HepG2 (cell line): ENCODE results near the gene S1PR5. TPM values are rescaled to one million over a fixed set of nuclear protein-coding genes. Genes with fewer than 3 reads are reported as not detected.

Experiments
- ATAC-seq: fragments of 200-7000 bp; cut with Tn5 transposase; 3 replicates; pipeline ENCODE4 v1.9.1; 2020; ENCODE audit warnings: mild to moderate bottlenecking, moderate library complexity
- BruUV-seq: library from RNA; stranded (reverse); fragments of 400-500 nt; replicated peaks from 2 replicates; lab custom pipeline; 2021; lab: Mats Ljungman, UMichigan
- CTCF ChIA-PET: fragments of 300-600 bp; formaldehyde crosslinking; extraction: SDS; loops from one replicate; lab custom pipeline; 2021; ENCODE audit warnings: low total read pairs, inconsistent platforms, low intra/inter-chr PET ratio; lab: Yijun Ruan, JAX
- POLR2A ChIA-PET: fragments of 350-600 bp; sonication (Branson Sonifier 250); formaldehyde crosslinking; loops from one replicate; lab custom pipeline; 2020; ENCODE audit warnings: antibody characterized with exemption, inconsistent platforms; lab: Yijun Ruan, JAX
- DNase-seq: peaks from one replicate; pipeline ENCODE4 v3.0.0-alpha.2; 2015; ENCODE audit warnings: low spot score
- FAIRE-seq: peaks from 3 replicates; lab custom pipeline; 2011; peaks lifted over from hg19 to GRCh38; lab: Jason Lieb, UNC
- H2AFZ ChIP-seq: one replicate; pipeline ENCODE4 v1.6.1; 2011; ENCODE audit warnings: low read length, inconsistent platforms
- H3K27ac ChIP-seq: fragments of 300-600 bp; 3 replicates; pipeline ENCODE4 v1.8.0; 2011; ENCODE audit warnings: mixed run types, mild to moderate bottlenecking, mixed read lengths, low read length, inconsistent platforms; ENCODE audit not compliant: insufficient read depth; ENCODE audit errors: extremely low read length
- H3K27me3 ChIP-seq, 2 experiments: fragments of 200-600 bp in 1 of 2; 2 replicates in 1 of 2; 3 replicates in 1 of 2; pipeline versions ENCODE4 v1.6.0 to v1.8.0; 2011; ENCODE audit warnings: low read length in 2 of 2, mild to moderate bottlenecking in 2 of 2, moderate library complexity in 2 of 2, inconsistent platforms in 1 of 2; ENCODE audit not compliant: insufficient read depth in 2 of 2, control insufficient read depth in 1 of 2
- H3K36me3 ChIP-seq, 2 experiments: fragments of 200-600 bp in 1 of 2; replicated peaks in 1 of 2; 2 replicates in 1 of 2; 3 replicates in 1 of 2; pipeline versions ENCODE4 v1.5.1 to v1.8.0; 2011; ENCODE audit warnings: low read length in 2 of 2, inconsistent platforms in 1 of 2; ENCODE audit not compliant: insufficient read depth in 2 of 2, control insufficient read depth in 1 of 2
- H3K4me1 ChIP-seq: 2 replicates; pipeline ENCODE4 v1.5.1; 2012; ENCODE audit warnings: low read length, inconsistent platforms; ENCODE audit not compliant: insufficient read depth
- H3K4me2 ChIP-seq: 2 replicates; pipeline ENCODE4 v1.6.0; 2011; ENCODE audit warnings: low read depth, low read length, inconsistent platforms
- H3K4me3 ChIP-seq, 3 experiments: fragments of 200-600 bp in 1 of 3; sonication (generic), shearing (Covaris generic) in 1 of 3; replicated peaks in 1 of 3; 2 replicates each; pipeline ENCODE4 v1.5.1; 2011 to 2016; ENCODE audit warnings: low read length in 3 of 3, inconsistent platforms in 2 of 3, low read depth in 2 of 3, mild to moderate bottlenecking in 2 of 3, control low read depth in 1 of 3, mixed read lengths in 1 of 3; ENCODE audit not compliant: insufficient read depth in 1 of 3
- H3K79me2 ChIP-seq: one replicate; pipeline ENCODE4 v1.6.1; 2011; ENCODE audit warnings: low read length, inconsistent platforms; ENCODE audit not compliant: insufficient read depth
- H3K9ac ChIP-seq: 2 replicates; pipeline ENCODE4 v1.6.0; 2011; ENCODE audit warnings: mild to moderate bottlenecking, low read depth, low read length, inconsistent platforms; ENCODE audit not compliant: insufficient read depth
- H3K9me3 ChIP-seq: 2 replicates; pipeline ENCODE4 v1.5.1; 2012; ENCODE audit warnings: mild to moderate bottlenecking, low read length
- H4K20me1 ChIP-seq: 2 replicates; pipeline ENCODE4 v1.6.0; 2011; ENCODE audit warnings: inconsistent platforms, mild to moderate bottlenecking, low read length, moderate library complexity; ENCODE audit not compliant: insufficient read depth
- AHDC1 ChIP-seq: sonication (generic); formaldehyde crosslinking; IDR thresholded peaks from 2 replicates; pipeline ENCODE4 v1.5.1; 2020; ENCODE audit warnings: mild to moderate bottlenecking, missing genetic modification reagents, borderline replicate concordance
- BCL3 ChIP-seq: sonication (generic); formaldehyde crosslinking; IDR thresholded peaks from 2 replicates; pipeline ENCODE4 v1.5.1; 2020; ENCODE audit warnings: mild to moderate bottlenecking, missing genetic modification reagents, moderate library complexity
- CC2D1A ChIP-seq: sonication (generic); formaldehyde crosslinking; IDR thresholded peaks from 2 replicates; pipeline ENCODE4 v1.8.1; 2023; ENCODE audit warnings: mild to moderate bottlenecking, missing genetic modification reagents
- EEA1 ChIP-seq: sonication (generic); formaldehyde crosslinking; IDR thresholded peaks from 2 replicates; pipeline ENCODE4 v1.5.1; 2020; ENCODE audit warnings: mild to moderate bottlenecking, missing genetic modification reagents, borderline replicate concordance
- HDAC6 ChIP-seq: fragments of 200-600 bp; sonication (generic); IDR thresholded peaks from 2 replicates; pipeline ENCODE4 v1.7.0; 2017; ENCODE audit warnings: mild to moderate bottlenecking, antibody characterized with exemption, low read length, low read depth
- KLF12 ChIP-seq: sonication (generic); formaldehyde crosslinking; IDR thresholded peaks from 2 replicates; pipeline ENCODE4 v1.4.0; 2020; ENCODE audit warnings: missing genetic modification reagents, borderline replicate concordance
- NFYC ChIP-seq: IDR thresholded peaks from 2 replicates; pipeline ENCODE4 v1.6.1; 2016; ENCODE audit warnings: missing genetic modification reagents, missing compliant biosample characterization
- SPEN ChIP-seq: sonication (generic); formaldehyde crosslinking; IDR thresholded peaks from 2 replicates; pipeline ENCODE4 v1.5.1; 2020; ENCODE audit warnings: low read depth, mild to moderate bottlenecking, missing genetic modification reagents
- YEATS2 ChIP-seq: sonication (generic); formaldehyde crosslinking; IDR thresholded peaks from 2 replicates; pipeline ENCODE4 v1.4.0; 2020; ENCODE audit warnings: missing genetic modification reagents, borderline replicate concordance
- ZNF878 ChIP-seq: sonication (generic); formaldehyde crosslinking; IDR thresholded peaks from 2 replicates; pipeline ENCODE4 v1.8.1; 2023; ENCODE audit warnings: mild to moderate bottlenecking, missing genetic modification reagents, moderate library complexity
- WGBS: methylation state at CpG from one replicate; pipeline ENCODE4 v1.1.6; 2017; ENCODE audit warnings: low lambda C conversion rate; 5-methylcytosine and 5-hydroxymethylcytosine counted together
- in situ Hi-C: cut with HindIII; loops from 2 replicates; pipeline ENCODE4 v1.10.0; 2017; ENCODE audit warnings: low pct_unique_long_range_greater_than_20kb; ENCODE audit not compliant: extremely low pct_ligation_motif_present
- intact Hi-C: fragments of 100-400 bp; cut with micrococcal nuclease; formaldehyde crosslinking; loops from one replicate; pipeline ENCODE4 v1.10.0; 2022; ENCODE audit not compliant: unreplicated experiment
- polyA plus RNA-seq, 8 experiments: library from polyadenylated mRNA; depleted of rRNA in 3 of 8; stranded (reverse) in 7 of 8; unstranded in 1 of 8; fragments of >200 nt; fragmentation: Illumina TruSeq in 4 of 8; extraction: Trizol in 4 of 8; gene quantifications; 2 replicates each; pipeline versions ENCODE4 v1.2.1 to v1.2.3, GENCODE V29; 2011 to 2016; ENCODE audit warnings: low read depth in 4 of 8, missing spikeins in 1 of 8, mixed read lengths in 1 of 8; ENCODE audit not compliant: insufficient read depth in 1 of 8
- total RNA-seq, 5 experiments: library from RNA; depleted of rRNA; stranded (reverse); fragments of >200 nt; fragmentation: Illumina TruSeq; extraction: Trizol; gene quantifications; 2 replicates each; pipeline ENCODE4 v1.2.3, GENCODE V29; 2016; ENCODE audit warnings: low read depth in 1 of 5
- TF ChIP-seq, protein P1 (sequence below): sonication (generic); formaldehyde crosslinking; IDR thresholded peaks from 2 replicates; pipeline ENCODE4 v1.4.0; 2020; ENCODE audit warnings: low read depth, missing genetic modification reagents

Gene S1PR5
- total and polyA plus RNA-seq, 2 of the 13 experiments (the other 11 are each of a cell fraction or from before 2014, with no cell fraction given): 0.04 TPM; not detected in 1

DNA sequence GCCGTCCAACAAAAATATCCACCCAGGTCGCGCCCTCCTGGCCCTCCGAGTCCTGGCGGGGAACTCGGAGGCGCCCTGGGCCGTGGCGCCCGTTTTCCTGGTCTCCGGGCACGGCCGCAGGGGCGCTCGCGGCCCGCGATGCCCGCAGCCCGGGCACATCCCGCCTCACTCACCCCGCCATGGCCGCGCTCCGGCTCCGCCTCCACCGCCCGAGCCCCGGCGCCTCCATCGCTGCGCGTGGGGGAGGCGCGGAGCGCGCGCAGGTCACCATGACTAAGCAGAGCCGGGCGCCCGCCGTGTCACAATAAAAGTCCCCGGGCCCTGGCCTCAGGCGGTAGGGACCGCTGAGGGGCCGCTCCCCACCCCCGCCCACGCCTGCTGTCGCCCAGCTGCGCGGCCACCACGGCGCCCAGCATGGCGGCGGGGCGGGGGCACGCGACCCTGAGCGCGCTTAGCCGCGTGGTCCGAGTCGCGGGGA, 14.7 kb downstream of the S1PR5 start:
- Histone ChIP-seq H3K4me2 (peak overlapping the region; percentile 97), H3K9me3 (no peaks in the 10 kb centered on the region), H3K4me3 (peak overlapping the region; percentile 88 to 97 (median 94)), H3K27me3 (no peaks in the 10 kb centered on the region), H3K9ac (peak overlapping the region; percentile 99), H3K36me3 (peaks cover 13 to 18% of the 10 kb centered on the region in 2 experiments), H2AFZ (no peak overlapping the region), H3K4me1 (peaks cover 51% of the 10 kb centered on the region), H4K20me1 (no peaks in the 10 kb centered on the region), H3K27ac (peak overlapping the region; percentile 97), H3K79me2 (peaks cover 37% of the 10 kb centered on the region)
- intact Hi-C loops (loop anchor here (2.0 kb wide), 1 partner anchor 16 kb away; no protein-coding TSS in a partner anchor), in situ Hi-C loops (no loop called here)
- no TSS peak for BruUV-seq
- WGBS: 0% methylated on average over 8 of the region's 65 CpGs
- DNase-seq (peak; percentile 83), ATAC-seq (peak; percentile 91), FAIRE-seq (no peak)
- ChIA-PET CTCF (no interaction called here), POLR2A (interaction anchor here (0.7 to 1.0 kb wide), 2 partner anchors 9 to 144 kb away, joined by 4 to 5 read pairs; no protein-coding TSS in a partner anchor)
- no peak for TF ChIP-seq CC2D1A (CRISPR knock-in tag)
- TF ChIP-seq NFYC (CRISPR knock-in tag): no peak
- peak; percentile 73; the same call in 1 of the 2 replicates for TF ChIP-seq SPEN
- TF ChIP-seq BCL3: peak; percentile 67; the same call in 1 of the 2 replicates
- no peak for TF ChIP-seq ZNF878
- peak; percentile 20; the same call in 1 of the 2 replicates for TF ChIP-seq EEA1 (CRISPR knock-in tag)
- TF ChIP-seq AHDC1: 0 out of 2 replicates have a peak, but pooled peaks have one; percentile 34
- TF ChIP-seq HDAC6: no peak
- TF ChIP-seq, protein P1, sequence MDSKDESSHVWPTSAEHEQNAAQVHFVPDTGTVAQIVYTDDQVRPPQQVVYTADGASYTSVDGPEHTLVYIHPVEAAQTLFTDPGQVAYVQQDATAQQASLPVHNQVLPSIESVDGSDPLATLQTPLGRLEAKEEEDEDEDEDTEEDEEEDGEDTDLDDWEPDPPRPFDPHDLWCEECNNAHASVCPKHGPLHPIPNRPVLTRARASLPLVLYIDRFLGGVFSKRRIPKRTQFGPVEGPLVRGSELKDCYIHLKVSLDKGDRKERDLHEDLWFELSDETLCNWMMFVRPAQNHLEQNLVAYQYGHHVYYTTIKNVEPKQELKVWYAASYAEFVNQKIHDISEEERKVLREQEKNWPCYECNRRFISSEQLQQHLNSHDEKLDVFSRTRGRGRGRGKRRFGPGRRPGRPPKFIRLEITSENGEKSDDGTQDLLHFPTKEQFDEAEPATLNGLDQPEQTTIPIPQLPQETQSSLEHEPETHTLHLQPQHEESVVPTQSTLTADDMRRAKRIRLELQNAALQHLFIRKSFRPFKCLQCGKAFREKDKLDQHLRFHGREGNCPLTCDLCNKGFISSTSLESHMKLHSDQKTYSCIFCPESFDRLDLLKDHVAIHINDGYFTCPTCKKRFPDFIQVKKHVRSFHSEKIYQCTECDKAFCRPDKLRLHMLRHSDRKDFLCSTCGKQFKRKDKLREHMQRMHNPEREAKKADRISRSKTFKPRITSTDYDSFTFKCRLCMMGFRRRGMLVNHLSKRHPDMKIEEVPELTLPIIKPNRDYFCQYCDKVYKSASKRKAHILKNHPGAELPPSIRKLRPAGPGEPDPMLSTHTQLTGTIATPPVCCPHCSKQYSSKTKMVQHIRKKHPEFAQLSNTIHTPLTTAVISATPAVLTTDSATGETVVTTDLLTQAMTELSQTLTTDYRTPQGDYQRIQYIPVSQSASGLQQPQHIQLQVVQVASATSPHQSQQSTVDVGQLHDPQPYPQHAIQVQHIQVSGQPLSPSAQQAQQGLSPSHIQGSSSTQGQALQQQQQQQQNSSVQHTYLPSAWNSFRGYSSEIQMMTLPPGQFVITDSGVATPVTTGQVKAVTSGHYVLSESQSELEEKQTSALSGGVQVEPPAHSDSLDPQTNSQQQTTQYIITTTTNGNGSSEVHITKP: peak; percentile 83
- TF ChIP-seq YEATS2: no peak; the same call in 1 of the 2 replicates
- TF ChIP-seq KLF12 (CRISPR knock-in tag): no peak
